Globus pallidus (tissue), 1 donor: ENCODE results near the gene UBE2J1.

Source experiments
- DNase-seq: peaks from one replicate; pipeline ENCODE4 v3.0.0-alpha.2; 2015; ENCODE audit warnings: low spot score

Gene UBE2J1

GRCh38 chr6:89364586-89364985, 12.1 kb upstream of the UBE2J1 start:
- DNase-seq: no peak

DNA sequence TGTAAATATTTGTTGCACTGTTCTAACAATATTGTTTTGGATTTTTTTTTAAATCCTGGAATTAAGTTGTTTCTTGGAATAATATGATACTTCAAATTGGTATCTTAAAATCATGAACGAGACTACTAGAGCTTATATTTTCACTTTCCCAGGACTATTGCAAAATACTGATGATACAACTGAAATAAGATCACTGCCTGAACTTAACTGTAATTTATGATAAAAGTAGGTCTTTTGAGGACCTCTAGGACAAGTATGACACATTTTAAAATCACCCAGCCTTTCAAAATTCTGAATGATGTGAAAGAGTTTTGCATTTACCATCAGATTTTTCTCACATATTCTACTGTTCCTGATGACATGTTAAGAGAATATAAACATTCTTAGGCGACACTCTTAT, 8.6 kb upstream of the UBE2J1 start:
- no peak for DNase-seq

GRCh38 chr6:89360415-89360999, 8.0 kb upstream of the UBE2J1 start:
- DNase-seq: no peak

DNA sequence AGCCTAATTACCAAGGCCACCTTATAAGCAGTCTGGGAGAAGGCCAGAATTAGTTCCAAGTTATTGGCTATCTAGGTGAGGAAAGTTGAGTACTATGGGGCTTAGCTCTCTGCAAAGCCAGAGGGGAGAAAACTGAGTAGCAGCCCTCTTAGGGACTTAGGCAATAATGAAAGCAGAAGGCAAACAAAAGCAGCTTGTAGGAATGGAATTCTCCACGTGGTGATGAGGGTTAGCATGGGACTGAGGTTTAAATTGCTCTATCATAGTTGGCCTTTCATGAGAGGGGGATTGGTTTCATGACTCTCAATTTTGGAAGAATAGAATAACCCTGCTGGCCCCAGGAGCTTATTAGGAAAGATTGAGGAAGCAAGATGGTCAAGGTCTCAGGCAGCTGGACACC, 7.0 kb upstream of the UBE2J1 start:
- DNase-seq: no peak

DNA sequence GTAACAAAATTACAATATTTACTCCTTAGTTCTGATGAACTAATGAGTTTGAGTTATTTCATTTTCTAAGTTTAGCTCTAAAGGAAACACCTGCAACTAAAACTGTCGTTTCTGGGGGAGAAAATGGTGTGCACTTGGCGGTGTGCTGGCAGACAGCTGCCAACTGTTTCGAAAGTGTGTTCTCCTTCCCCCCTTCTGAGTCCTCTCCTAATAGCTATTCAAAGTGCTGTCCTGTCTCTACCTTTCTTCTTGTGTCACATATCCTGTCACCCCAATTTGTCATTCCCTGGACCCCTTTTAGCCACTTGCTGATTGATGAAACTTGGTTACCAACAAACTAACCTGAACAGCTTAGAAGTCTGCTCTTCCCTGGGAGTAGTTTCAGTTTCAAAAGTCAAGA, 4.9 kb upstream of the UBE2J1 start:
- no peak for DNase-seq

DNA sequence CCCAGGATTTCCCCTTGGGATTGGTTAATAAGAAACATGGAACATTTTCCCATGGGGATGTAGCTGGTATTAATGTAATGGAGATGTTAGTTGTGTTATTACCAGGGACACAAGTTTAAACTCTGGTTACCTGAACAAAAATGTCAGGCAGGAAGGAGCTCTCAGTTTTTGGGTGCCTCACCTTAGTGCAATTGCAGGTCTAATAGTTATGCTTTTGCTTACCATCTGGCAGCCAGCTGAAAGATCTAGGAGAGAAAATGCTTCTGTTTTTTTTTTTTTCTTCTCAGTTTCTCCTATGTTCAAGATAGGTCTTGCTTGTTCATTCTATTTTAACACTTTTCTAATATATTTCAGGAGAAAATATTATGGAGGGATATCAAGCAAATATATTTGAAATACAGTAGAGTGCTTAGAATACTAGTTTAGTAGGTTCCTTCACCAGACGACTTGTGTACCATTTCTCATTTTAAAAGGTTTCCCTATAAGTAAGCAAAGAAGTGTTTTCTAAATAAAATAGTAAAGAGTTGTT, 4.2 kb upstream of the UBE2J1 start:
- no peak for DNase-seq

DNA sequence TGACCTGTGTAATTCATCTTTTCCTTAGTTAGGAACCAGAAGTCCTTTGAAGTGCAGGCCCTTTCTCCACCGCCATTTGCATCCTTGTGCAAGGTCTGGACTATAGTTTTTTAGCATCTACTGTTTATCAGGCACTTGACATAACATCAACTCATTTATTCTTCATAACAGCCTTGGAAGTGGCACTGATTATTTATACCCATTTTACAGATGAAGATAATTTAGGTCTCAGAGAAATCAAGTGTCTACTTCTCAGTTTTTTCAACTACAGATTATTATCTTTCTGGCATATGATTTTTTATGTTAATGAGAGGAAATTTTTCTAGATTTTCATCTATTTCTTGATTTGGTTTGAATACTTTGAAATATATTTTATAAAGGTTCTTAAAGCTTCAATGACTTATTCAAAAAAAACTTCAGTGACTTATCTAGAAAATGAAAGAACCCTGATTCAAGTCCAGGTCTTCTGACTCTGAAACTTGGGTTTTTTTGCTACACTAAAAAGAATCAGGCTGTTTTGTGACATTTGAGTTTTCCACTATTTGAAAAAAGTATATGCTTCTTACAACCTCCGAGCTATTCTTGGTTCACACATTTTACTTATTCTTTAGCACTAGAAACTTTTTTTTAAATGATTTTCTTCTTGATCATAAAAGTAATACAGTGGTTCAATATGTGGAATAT, 3.1 kb upstream of the UBE2J1 start:
- no peak for DNase-seq

- no peak for DNase-seq
Measured at GRCh38 chr6:89353702-89354392, 1.3 kb upstream of the UBE2J1 start.

- DNase-seq: no peak
Measured at GRCh38 chr6:89353118-89353556, 615 bp upstream of the UBE2J1 start.

GRCh38 chr6:89351671-89352277, 748 bp downstream of the UBE2J1 start:
- no peak for DNase-seq

DNA sequence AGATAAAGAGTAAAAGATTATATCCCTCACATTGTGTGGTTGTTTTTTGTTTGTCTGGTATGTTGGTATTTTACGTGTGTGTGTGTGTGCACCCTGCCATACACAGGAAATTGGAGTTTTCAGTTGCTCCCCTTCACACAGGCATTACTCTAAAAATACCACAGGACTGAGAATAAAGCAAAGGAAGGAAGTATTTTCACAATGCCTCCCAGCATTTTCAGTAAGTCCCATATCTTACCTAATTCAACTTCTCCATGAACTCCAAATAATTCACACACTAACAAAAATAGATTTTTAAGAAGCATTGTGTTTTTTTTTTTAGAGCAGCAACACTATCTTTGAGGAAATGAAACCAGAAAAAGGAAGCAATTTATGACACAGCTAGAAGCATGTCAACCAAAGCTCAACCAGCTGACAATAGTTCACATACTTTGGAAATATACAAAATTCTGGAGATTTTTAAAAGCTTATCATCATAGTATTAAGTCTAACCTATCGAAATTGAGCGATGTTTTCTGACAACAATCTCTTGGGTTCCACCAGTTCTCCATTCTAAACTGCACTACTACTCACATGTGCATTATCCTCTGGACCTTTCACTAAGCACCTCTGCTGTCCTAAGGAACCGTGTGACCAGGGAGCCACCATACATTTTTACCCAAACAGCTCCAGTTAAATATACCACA, 2.1 kb downstream of the UBE2J1 start:
- peak; percentile 43 for DNase-seq

GRCh38 chr6:89348372-89348771, 4.2 kb downstream of the UBE2J1 start:
- no peak for DNase-seq

- no peak for DNase-seq
Measured at GRCh38 chr6:89347825-89348224, 4.7 kb downstream of the UBE2J1 start.

DNA sequence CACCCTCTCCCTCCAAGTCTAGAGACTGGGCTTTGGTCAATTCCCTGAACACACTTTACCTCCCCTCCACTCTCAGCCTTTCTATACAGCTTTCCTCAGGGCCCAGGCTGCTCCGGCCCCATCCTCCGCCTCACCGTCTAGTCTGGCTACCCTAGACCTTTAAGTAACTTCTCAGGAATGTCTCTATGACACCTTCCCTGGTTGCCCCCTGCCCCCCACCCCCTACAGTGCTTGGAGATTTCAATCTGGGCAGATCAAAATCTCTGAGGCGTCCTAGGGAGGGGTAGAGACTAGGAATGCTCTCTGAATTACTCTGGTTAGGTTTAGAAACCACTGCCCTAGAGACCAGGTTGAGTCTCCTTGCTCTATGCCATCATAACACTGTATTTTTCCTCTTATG, 6.1 kb downstream of the UBE2J1 start:
- DNase-seq: no peak

GRCh38 chr6:89339565-89339964, 13.0 kb downstream of the UBE2J1 start:
- DNase-seq: no peak

DNA sequence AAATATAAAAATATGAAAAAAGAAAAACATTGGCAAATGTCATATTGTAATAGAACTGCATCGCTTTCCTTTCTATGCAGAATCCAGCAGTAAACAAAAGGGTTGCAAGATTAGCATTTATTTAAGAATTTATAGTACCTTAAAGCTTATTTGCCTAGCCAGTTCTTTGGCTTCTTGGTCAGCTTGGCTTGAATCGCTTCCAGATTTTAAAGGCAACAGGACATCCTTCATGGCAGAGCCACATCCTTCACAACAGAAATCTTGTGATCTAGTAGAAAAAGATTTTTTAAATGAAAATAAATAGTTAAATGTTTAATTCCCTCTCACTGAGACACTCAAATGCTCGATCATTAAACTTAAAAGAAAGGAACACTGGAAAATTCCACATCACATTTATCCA, 17.4 kb downstream of the UBE2J1 start:
- DNase-seq: no peak

DNA sequence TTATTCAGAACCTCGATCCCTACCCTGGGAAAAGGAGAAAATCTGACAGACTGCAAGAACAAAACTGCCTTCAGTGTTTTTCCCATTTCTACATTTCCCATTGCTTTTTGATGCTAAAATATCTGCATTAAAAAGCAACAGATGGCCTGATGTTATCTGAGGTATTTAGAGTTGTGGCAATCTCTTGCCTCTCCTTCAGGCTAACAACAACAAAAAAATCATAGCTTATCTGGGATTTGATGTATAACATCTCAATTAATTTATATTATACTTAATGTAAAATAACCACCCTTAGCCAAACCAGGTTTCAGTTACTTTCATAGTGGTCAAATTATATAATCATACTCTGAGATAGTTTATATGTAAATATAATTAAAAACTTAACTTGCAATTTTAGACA, 21.6 kb downstream of the UBE2J1 start:
- DNase-seq: no peak

DNA sequence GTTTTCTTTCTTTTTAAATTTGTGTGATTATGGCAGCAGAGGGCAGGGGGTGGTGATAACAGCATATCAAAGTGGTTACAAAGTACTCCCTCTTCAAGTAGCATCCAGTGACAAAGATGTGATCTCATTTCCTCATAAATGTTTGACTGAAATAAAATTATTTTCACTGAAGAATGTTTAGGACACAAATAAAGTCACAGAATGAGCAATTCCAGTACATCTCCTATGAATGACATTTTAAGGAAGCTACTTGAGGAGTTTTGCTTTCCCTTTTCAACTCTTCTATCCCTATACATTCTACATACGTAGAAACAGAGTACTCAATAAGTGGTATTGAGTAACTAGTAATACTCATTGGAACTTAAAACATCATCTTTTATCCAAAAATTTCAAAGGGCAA, 23.5 kb downstream of the UBE2J1 start:
- no peak for DNase-seq

GRCh38 chr6:89324304-89324703, 28.2 kb downstream of the UBE2J1 start:
- no peak for DNase-seq

GRCh38 chr6:89323511-89323971, 29.0 kb downstream of the UBE2J1 start:
- no peak for DNase-seq

DNA sequence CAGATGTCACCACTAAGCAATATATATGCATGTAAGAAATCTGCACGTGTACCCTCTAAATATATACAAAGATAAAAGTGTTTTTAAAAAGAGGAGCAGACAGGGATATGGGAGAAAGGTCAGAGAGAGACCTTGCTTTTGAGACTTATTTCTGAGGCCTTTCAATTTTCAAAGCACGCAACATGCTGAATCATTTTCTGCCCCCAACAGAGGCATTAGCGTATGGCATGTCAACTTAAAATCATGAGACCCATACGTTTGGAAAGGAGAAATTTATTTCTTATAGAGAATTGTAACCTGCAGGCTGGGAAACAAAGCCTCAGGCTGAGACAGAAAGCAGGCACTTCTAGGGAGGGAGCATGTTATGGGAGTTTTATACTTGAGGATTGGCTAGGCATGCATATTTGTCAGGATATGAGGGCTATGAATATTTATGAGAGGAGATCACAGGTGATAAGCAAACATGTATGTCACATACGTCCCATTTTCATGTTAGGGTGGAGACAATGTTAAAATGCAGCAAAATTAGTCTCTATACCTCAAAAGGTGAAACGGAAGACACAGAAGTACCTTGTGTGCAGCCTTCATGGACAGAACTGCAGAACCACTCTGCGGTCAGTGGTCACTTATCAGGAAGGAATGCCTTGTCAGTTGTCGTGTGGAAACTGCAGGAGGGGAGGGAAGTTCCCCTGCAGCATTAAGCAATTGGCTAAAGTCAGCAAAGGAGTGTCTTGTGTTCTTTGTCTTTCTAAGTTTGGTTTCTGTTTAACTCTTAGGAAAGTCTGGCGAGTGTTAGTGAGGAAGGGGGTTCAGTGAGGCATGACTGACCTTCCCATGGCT, 31.2 kb downstream of the UBE2J1 start:
- no peak for DNase-seq
